ENCODE data around the gene MNDA.
"Not testable (repeated sequence)": the region's sequence is repeated elsewhere in the genome, so short reads cannot be mapped to it uniquely, and the experiment has no call there.

Gene MNDA

GRCh38 chr1:158839566-158839965, 8.4 kb downstream of the MNDA start:
- no peak for DNase-seq

GRCh38 chr1:158840236-158840635, 9.1 kb downstream of the MNDA start:
- no peak for DNase-seq

GRCh38 chr1:158864595-158864994, 33.4 kb downstream of the MNDA start:
- DNase-seq = no peak

GRCh38 chr1:158870438-158870837, 39.3 kb downstream of the MNDA start:
- DNase-seq = not testable (repeated sequence)

- no peak for DNase-seq
These were observed 42.0 kb downstream of the MNDA start for GRCh38 chr1:158873141-158873540.

GRCh38 chr1:158893654-158894053, 62.5 kb downstream of the MNDA start:
- DNase-seq = no peak

GRCh38 chr1:158898722-158899121, 67.6 kb downstream of the MNDA start:
- DNase-seq = no peak

All from NCI-H69 (cell line).